ENCODE measurements around the gene CDC23.

Gene CDC23

DNA sequence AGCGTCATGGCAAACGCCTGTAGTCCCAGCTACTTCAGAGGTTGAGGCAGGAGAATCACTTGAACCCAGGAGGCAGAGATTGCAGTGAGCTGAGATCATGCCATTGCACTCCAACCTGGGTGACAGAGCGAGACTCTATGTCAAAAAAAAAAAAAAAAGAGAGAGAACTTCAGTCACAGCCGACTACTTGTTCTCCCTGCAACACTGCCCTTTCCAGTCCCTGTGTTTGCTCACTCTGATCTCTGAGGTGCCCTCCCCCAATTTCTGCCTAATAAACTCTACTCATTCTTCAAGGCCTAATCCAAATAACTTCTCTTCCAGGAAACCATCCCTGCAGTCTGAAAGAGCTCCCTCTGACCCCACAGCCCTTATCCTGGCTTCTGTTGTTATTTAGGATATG is 33.2 kb upstream of the CDC23 start:
- H3K4me3 ChIP-seq (replicated peaks; ENCODE audit: low read depth, low read length): no peak overlapping the region
- TF ChIP-seq, protein P1, sequence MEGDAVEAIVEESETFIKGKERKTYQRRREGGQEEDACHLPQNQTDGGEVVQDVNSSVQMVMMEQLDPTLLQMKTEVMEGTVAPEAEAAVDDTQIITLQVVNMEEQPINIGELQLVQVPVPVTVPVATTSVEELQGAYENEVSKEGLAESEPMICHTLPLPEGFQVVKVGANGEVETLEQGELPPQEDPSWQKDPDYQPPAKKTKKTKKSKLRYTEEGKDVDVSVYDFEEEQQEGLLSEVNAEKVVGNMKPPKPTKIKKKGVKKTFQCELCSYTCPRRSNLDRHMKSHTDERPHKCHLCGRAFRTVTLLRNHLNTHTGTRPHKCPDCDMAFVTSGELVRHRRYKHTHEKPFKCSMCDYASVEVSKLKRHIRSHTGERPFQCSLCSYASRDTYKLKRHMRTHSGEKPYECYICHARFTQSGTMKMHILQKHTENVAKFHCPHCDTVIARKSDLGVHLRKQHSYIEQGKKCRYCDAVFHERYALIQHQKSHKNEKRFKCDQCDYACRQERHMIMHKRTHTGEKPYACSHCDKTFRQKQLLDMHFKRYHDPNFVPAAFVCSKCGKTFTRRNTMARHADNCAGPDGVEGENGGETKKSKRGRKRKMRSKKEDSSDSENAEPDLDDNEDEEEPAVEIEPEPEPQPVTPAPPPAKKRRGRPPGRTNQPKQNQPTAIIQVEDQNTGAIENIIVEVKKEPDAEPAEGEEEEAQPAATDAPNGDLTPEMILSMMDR (IDR thresholded peaks at IDR 0.05; ENCODE audit: low read length, missing control alignments): no peak
- DNase-seq (ENCODE audit: low read depth): no peak

DNA sequence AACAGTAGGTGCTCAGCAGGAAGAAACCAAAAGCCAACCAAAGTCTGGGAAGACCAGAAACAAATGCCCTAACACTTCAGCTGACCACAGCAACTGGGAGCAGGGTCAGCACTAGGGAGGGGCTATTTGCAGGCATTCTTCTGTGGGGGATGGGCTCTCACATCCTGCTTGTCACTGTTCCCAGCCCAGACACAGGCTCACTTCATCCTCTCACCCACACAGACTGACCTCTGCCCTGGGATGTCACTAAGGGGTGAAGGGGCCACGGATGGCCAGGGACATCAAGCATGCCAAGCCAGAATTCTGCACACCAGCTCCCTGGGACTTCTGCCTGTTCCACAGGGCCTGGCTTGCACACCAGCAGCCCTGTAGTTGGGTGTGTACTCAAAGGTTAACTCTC is 32.6 kb upstream of the CDC23 start:
- no peak for DNase-seq (ENCODE audit: low read depth)
- no peak overlapping the region for H3K4me3 ChIP-seq (replicated peaks; ENCODE audit: low read depth, low read length)
- TF ChIP-seq, protein P1 (IDR thresholded peaks at IDR 0.05; ENCODE audit: low read length, missing control alignments): no peak

DNA sequence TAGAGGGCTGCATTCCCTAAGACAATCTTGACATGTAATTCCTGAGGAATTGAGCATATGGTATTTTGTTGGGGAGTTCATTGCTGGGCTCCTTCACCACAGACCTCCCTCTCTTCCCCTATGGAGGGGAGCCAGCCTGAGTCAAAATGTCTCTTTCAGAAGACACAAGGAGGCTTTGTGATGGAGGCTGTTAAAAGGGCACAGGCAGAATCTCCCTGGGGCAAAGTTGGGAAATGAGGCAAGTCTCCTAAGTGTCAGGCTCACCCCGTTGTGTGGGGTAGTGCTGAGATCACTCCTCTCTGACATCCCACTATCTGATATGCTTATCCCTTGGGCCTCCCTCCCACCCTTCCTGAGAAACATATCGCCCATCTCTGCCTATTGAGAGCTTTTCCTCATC is 30.7 kb upstream of the CDC23 start:
- TF ChIP-seq, protein P1 (IDR thresholded peaks at IDR 0.05; ENCODE audit: low read length, missing control alignments): no peak
- no peak for DNase-seq (ENCODE audit: low read depth)
- H3K4me3 ChIP-seq (replicated peaks; ENCODE audit: low read depth, low read length): no peak overlapping the region

DNA sequence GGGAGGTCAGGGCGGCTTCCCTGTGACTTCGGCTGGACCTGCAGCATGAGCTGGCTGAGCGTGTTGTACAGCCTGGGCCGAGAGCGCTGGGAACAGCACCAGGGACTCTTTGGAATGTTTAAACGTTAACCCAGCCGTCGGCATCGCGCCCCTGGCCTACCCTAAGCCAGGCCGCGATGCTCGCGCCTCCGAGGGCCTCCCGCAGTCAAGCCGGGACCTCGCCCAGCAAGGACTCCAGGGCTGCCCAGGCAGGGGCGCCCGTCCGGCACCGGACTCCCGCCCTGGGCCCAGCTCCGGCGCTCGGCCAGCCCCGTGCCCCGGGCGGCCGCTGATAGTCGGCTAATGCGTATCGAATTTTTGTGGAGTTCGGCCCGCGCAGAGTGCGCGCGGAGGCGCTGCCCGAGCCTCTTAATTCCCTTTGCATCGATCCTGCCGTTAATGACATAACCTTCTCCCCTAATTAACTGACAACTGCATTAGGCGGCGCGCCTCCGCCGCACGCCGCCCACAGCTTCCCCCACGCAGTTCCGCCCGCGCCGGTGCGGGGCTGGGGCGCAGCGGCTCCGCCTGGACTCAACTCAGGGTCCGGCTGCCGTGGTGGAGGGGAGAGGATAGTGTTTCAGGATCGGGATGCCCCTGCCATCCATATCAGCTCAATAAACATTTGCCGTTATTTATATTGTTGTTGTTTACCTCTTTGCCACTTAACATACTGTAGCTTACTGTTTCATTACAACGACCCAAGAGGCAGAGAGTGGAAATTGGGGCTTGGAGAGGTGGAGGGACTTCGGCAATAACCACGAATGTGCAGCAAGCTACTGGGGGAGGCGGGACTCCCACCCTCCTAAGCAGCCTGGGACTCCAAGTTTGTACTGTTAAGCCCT is 28.8 kb upstream of the CDC23 start:
- peak overlapping the region; percentile 46 for H3K4me3 ChIP-seq (replicated peaks; ENCODE audit: low read depth, low read length)
- TF ChIP-seq, protein P1 (IDR thresholded peaks at IDR 0.05; ENCODE audit: low read length, missing control alignments): no peak
- DNase-seq (ENCODE audit: low read depth): peak; percentile 18

DNA sequence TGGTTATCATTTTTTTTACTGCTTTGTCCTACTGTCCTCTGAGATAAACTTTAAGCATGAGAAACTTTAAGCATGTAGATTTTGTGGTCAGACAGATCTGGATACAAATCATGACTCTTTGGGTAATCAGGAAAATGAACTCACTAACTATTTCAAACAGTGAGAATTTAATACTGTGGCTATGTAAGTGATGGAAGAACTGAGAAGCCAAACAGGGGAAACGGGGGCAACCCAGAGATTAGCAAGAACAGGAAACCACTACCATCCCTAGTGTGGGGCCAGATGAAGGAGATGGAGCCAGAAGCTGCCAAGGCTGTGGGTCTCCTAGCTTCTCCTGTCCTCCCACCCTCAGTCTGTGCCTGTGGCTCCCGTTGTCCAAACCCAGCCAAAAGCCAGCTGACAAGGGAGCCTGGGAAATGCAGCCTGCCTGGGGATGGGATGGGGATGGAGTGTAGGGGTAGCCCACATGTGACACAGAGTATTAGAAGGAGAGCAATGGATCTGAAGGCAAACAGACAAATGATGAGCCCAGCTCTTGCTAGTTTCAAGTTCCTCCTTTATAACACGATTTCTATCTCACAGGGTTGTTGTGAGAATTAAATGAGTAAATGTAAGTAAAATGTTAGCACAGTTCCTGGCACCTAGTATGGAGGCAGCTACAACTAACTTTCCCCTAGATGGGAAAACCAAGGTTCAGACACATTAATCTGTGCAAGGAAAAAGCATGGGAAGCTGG is 27.7 kb upstream of the CDC23 start:
- no peak overlapping the region for H3K4me3 ChIP-seq (replicated peaks; ENCODE audit: low read depth, low read length)
- no peak for DNase-seq (ENCODE audit: low read depth)
- TF ChIP-seq, protein P1 (IDR thresholded peaks at IDR 0.05; ENCODE audit: low read length, missing control alignments): no peak

DNA sequence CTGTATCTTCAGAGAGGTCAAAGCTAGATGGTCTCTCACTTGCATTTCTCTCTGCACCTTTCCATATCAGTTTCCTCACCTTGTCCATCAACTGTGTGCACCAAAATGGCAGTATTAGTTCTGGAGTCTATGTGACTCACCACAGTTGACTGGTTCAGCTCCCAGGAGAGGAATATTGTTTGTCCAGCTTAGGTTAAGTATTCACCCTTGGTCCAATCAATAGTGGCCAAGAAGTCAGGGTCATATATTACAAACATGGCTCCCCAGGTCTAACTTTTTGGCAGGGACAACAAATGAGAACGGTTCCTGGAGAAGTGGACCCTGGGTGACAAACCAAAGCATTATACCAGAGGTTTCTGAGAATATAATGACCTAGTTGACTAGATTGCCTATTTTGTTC is 24.9 kb upstream of the CDC23 start:
- no peak for DNase-seq (ENCODE audit: low read depth)
- TF ChIP-seq, protein P1 (IDR thresholded peaks at IDR 0.05; ENCODE audit: low read length, missing control alignments): no peak
- no peak overlapping the region for H3K4me3 ChIP-seq (replicated peaks; ENCODE audit: low read depth, low read length)
